Measurements from ENCODE around the gene PACS1. TPM values are rescaled to one million over a fixed set of nuclear protein-coding genes. Genes with fewer than 3 reads are reported as not detected.

Gene PACS1
- total RNA-seq, 1 donor from 2014 or later = 30.6 TPM

DNA sequence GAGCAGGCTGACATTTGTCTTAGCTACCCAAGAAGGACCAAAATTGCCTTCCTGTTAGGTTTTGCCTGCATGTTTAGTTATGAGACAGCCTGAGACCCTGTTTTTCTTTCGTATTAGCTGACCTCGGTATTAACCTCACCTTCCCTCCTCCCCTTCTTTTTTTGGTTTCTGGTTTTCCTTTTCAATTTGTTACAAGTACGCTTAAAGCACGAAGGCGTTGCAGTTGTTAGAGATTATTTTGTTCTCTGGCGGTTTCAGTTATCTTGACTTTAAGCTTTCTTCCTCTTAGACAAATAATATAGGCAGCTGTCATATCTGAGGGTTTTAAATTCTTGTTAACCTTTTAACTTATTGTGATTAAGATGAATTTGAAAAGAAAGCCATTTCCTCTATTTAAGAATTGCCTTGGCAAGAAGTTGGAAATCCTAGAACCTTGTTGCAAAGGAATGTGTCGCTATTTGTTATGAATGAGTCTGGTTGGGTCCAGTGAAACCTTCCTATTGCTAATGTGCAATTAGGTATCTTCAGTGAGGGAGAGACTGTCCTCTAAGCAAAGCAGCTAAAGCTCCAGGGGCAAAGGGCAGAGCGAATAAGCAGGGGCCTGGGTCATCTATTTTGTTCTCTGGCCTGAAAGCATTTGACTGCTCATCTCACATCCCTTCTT lies 45.7 kb downstream of the PACS1 start:
- H3K27me3 Mint-ChIP-seq (ENCODE audit: unreplicated experiment) = no peaks in the 10 kb centered on the region
- H3K9me3 Mint-ChIP-seq (ENCODE audit: unreplicated experiment) = no peaks in the 10 kb centered on the region
- H3K4me3 Mint-ChIP-seq (ENCODE audit: unreplicated experiment) = no peak overlapping the region
- H3K27ac Mint-ChIP-seq (ENCODE audit: unreplicated experiment) = no peak overlapping the region
- peaks cover 19% of the 10 kb centered on the region for H3K4me1 Mint-ChIP-seq (ENCODE audit: low read depth, unreplicated experiment)
- no peaks in the 10 kb centered on the region for H3K36me3 Mint-ChIP-seq (ENCODE audit: unreplicated experiment)
- TF ChIP-seq CTCF (IDR thresholded peaks at IDR 0.05; ENCODE audit: partially characterized antibody, unreplicated experiment) = no peak
- DNase-seq = no peak

- DNase-seq = no peak
- no peaks in the 10 kb centered on the region for H3K36me3 Mint-ChIP-seq (ENCODE audit: unreplicated experiment)
- H3K27ac Mint-ChIP-seq (ENCODE audit: unreplicated experiment) = no peak overlapping the region
- H3K4me1 Mint-ChIP-seq (ENCODE audit: low read depth, unreplicated experiment) = peaks cover 18% of the 10 kb centered on the region
- no peaks in the 10 kb centered on the region for H3K27me3 Mint-ChIP-seq (ENCODE audit: unreplicated experiment)
- H3K9me3 Mint-ChIP-seq (ENCODE audit: unreplicated experiment) = no peaks in the 10 kb centered on the region
- TF ChIP-seq CTCF (IDR thresholded peaks at IDR 0.05; ENCODE audit: partially characterized antibody, unreplicated experiment) = no peak
- H3K4me3 Mint-ChIP-seq (ENCODE audit: unreplicated experiment) = no peak overlapping the region
Measured at GRCh38 chr11:66116576-66117361, 46.7 kb downstream of the PACS1 start.

- Mint-ChIP-seq H3K36me3 (ENCODE audit: unreplicated experiment) (no peaks in the 10 kb centered on the region), H3K4me3 (ENCODE audit: unreplicated experiment) (no peak overlapping the region), H3K27me3 (ENCODE audit: unreplicated experiment) (no peaks in the 10 kb centered on the region), H3K4me1 (ENCODE audit: low read depth, unreplicated experiment) (peaks cover 9% of the 10 kb centered on the region), H3K9me3 (ENCODE audit: unreplicated experiment) (no peaks in the 10 kb centered on the region), H3K27ac (ENCODE audit: unreplicated experiment) (peak overlapping the region; percentile 59)
- no peak for DNase-seq
- no peak for TF ChIP-seq CTCF (IDR thresholded peaks at IDR 0.05; ENCODE audit: partially characterized antibody, unreplicated experiment)
Measured at GRCh38 chr11:66118847-66119246, 48.8 kb downstream of the PACS1 start.

DNA sequence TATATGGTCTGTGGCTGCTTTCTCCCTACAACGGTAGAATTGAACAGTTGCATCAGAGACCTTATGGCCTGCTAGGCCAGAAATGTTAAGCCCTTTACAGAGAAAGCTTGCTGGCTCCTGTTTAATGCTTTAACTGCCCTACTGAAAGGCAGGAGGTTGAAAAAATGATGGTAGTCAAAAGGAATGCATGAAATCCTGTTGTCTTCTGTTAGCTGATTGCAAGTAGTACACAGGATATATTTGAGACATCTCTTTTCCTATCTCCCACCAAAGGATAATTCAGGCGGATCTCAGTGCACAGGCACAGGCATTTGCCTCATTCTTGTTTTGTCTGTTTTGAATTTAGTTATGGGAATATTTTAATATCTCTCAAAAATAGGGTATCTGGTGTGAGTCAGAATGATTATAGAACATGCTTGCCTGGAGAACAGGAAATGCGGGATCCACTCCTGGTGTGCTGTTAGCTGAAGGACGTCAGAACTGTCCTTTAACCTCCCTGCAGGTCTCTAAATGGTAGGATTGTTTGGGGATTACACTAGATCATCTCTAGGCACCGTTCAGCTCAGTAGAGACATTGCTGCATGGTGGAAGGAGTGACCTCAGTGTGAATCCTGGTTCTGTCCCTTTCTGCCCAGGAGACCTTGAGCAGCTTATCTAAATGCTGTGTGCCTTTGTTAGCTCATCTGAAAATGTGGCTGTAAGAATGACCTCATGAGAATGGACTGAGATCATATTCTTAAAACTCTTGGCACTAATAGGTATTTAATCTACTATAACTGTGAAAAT lies 49.5 kb downstream of the PACS1 start:
- Mint-ChIP-seq H3K27ac (ENCODE audit: unreplicated experiment) (peak overlapping the region; percentile 9), H3K27me3 (ENCODE audit: unreplicated experiment) (no peaks in the 10 kb centered on the region), H3K9me3 (ENCODE audit: unreplicated experiment) (no peaks in the 10 kb centered on the region), H3K4me3 (ENCODE audit: unreplicated experiment) (no peak overlapping the region), H3K36me3 (ENCODE audit: unreplicated experiment) (no peaks in the 10 kb centered on the region), H3K4me1 (ENCODE audit: low read depth, unreplicated experiment) (peaks cover 9% of the 10 kb centered on the region)
- no peak for TF ChIP-seq CTCF (IDR thresholded peaks at IDR 0.05; ENCODE audit: partially characterized antibody, unreplicated experiment)
- DNase-seq = no peak

Measured in glutamatergic neuron (in vitro differentiated cells).